Measurements from ENCODE around the gene MIF4GD. TPM values are rescaled to one million over a fixed set of nuclear protein-coding genes. Genes with fewer than 3 reads are reported as not detected.
A peak's percentile ranks its signal among the peaks of the same experiment; 100 is the strongest.

The MIF4GD gene
- total and polyA plus RNA-seq, 9 of the 15 experiments (the other 6 are each of a cell fraction or from before 2014, with no cell fraction given), result 11.8 to 63.8 (median 28.1) TPM

DNA sequence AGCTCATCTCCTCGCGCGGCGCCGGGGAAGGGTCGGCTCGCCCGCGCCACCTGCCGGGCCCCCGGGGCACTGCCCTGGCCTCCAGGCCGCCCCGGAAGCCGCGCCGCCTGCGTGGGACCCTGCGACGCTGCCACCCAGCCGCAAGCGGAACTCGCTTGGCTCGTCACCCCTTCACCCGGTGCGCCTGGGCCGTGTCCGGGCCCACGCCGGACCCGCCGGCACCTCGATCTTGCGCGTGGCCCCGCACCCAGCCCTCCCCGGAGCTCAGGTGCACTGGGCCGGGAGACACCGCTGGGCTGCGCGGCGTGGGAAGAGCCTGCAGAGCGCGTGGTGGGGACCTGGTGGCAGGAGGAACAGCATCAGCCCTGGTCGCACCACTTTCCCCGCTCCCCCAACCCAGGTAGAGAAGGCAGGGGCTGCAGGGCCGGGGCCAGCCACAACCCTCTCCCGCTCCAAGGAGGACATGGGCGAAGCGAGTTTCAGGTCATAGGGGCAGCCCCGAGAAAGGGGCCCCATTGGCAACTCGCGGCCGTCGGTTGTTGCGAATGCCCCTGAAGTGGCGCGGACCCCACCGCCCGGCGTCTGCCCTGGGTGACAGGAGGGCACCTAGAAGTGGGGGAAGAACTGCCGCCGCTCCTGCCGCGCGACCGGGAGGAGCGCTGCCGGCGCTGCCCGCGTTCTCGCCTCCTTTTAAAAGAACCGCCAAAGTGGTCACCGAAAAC is 363 bp upstream of the MIF4GD start (continued):
- TF ChIP-seq THRA (IDR thresholded peaks at IDR 0.05), result no peak
- TF ChIP-seq MNT (conservative IDR thresholded peaks at IDR 0.05), result peak in 1 of 2 experiments; percentile 77; a peak in 3 of 4 replicates
- no peak for TF ChIP-seq MXD1 (CRISPR knock-in tag; IDR thresholded peaks at IDR 0.05; ENCODE audit: borderline replicate concordance, poor library complexity, severe bottlenecking)
- TF ChIP-seq SRF (CRISPR knock-in tag; IDR thresholded peaks at IDR 0.05), result no peak
- TF ChIP-seq CREBBP (IDR thresholded peaks at IDR 0.05; ENCODE audit: low read depth, low read length), result no peak
- no peak for TF ChIP-seq SIRT6 (IDR thresholded peaks at IDR 0.05; ENCODE audit: low read depth, low read length)
- no peak for TF ChIP-seq MCM7 (IDR thresholded peaks at IDR 0.05)
- TF ChIP-seq ARNT (IDR thresholded peaks at IDR 0.05), result no peak
- TF ChIP-seq, protein P1, sequence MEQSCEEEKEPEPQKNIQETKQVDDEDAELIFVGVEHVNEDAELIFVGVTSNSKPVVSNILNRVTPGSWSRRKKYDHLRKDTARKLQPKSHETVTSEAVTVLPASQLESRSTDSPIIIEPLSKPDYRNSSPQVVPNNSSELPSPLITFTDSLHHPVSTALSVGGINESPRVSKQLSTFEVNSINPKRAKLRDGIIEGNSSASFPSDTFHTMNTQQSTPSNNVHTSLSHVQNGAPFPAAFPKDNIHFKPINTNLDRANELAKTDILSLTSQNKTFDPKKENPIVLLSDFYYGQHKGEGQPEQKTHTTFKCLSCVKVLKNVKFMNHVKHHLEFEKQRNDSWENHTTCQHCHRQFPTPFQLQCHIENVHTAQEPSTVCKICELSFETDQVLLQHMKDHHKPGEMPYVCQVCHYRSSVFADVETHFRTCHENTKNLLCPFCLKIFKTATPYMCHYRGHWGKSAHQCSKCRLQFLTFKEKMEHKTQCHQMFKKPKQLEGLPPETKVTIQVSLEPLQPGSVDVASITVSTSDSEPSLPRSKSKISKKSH (CRISPR knock-in tag; IDR thresholded peaks at IDR 0.05), result no peak
- TF ChIP-seq SMARCA4 (IDR thresholded peaks at IDR 0.05), result no peak
- no peak for TF ChIP-seq MXI1 (IDR thresholded peaks at IDR 0.05; ENCODE audit: low read depth, low read length)
- TF ChIP-seq COPS2 (conservative IDR thresholded peaks at IDR 0.05), result no peak
- no peak for TF ChIP-seq NR2F6 (CRISPR knock-in tag; IDR thresholded peaks at IDR 0.05)
- TF ChIP-seq CBX1 (IDR thresholded peaks at IDR 0.05; ENCODE audit: low read depth), result no peak
- no peak for TF ChIP-seq NCOA2 (IDR thresholded peaks at IDR 0.05; ENCODE audit: partially characterized antibody in 2 of 2)
- TF ChIP-seq ZNF184 (CRISPR knock-in tag; IDR thresholded peaks at IDR 0.05), result no peak
- TF ChIP-seq KAT8 (IDR thresholded peaks at IDR 0.05; ENCODE audit: low read depth), result no peak
- no peak for TF ChIP-seq HNRNPLL (IDR thresholded peaks at IDR 0.05; ENCODE audit: low read depth, low read length, poor library complexity, severe bottlenecking)
- TF ChIP-seq ZNF316 (IDR thresholded peaks at IDR 0.05), result no peak
- TF ChIP-seq MAFG (tag; conservative IDR thresholded peaks at IDR 0.05), result no peak
- TF ChIP-seq ZNF24 (IDR thresholded peaks at IDR 0.05), result peak; percentile 56; the same call in 1 of the 2 replicates
- peak in 1 of 2 experiments; percentile 17; a peak in 1 of 4 replicates for TF ChIP-seq FOXA3 (CRISPR knock-in tag; conservative IDR thresholded peaks at IDR 0.05 in 1 of 2, IDR thresholded peaks at IDR 0.05 in 1 of 2)
- TF ChIP-seq CHCHD3 (CRISPR knock-in tag; IDR thresholded peaks at IDR 0.05), result no peak
- no peak for TF ChIP-seq SP2 (IDR thresholded peaks at IDR 0.05; ENCODE audit: extremely low read depth, low read depth, low read length, poor library complexity, severe bottlenecking)
- peak; percentile 50 for TF ChIP-seq RBM25 (IDR thresholded peaks at IDR 0.05; ENCODE audit: low read depth, low read length, severe bottlenecking)
- TF ChIP-seq SMARCC2 (IDR thresholded peaks at IDR 0.05; ENCODE audit: low read depth), result no peak

Data from K562 (cell line).